HG03520 (cell line): ENCODE results near the gene S100A2.
"Not testable (repeated sequence)": the region's sequence is repeated elsewhere in the genome, so short reads cannot be mapped to it uniquely, and the experiment has no call there.

Experiments used
- ATAC-seq: cut with Tn5 transposase; IDR thresholded peaks from one replicate; pipeline ENCODE4 v1.9.1; 2021; ENCODE audit warnings: mild to moderate bottlenecking, moderate library complexity; ENCODE audit not compliant: unreplicated experiment

The S100A2 gene

DNA sequence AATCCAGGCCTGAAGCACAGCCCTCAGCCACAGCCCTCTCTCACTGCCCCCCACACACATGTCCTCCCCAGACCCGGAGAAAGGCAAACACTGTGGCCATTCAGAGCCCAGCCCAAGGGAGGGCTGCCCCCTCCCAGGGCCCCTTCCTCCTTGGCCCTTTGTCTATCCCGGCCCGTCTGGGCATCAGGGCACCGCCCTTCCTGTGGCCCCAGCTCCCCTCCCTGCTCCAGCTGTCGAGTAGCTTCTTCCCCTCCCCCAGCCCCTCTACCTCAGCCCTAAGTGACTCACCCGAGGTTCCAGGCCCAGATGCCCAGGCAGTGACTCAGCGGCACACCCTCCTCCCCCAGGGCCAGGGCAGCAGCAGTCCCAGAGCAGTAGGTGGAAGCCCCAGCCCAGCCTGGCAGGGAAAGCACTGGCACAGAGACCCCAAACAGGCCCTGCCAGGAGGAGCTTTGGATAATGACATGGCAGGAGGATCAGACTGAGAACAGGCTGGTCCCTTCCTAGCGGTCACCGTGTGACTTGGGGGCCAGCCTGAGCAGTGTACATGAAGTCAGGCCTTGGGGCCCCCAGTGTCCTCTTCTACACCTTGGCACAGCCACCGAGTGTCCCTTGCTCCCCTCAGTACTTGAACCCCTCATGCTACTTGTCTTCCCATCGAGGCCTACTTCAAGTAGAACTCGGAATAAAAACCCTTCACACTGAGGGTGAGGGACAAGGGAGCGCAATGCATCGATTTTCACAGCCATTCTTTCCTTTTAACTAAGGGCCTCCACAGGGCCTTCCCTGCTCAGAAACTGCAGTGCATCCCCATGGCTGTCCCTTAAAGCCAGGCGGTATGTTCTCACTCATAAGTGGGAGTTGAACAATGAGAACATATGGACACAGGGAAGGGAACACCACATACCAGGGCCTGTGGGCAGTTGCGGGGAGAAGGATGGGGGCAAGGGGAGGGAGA lies 1.0 kb upstream of the S100A2 start:
- ATAC-seq = no peak

DNA sequence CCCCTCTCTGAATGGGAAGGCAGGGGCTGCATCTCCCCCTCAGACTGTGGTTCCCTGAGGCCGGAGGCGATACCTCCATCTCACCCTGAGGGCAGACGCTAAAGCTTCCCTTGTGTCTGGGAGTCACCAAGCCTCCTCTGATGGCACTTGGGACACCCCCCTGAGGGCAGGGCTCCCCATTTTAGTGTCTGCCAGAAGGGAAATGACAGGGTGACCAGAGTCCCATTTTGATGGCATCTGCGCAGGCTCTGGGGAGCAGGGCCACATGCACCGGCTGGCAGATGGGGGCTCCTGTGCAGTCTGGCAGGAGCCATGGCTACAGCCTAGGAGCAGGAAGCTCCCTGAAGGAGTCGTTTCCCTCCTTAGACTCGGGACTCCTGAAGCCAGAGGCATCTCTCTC lies 1.7 kb downstream of the S100A2 start:
- ATAC-seq = no peak

DNA sequence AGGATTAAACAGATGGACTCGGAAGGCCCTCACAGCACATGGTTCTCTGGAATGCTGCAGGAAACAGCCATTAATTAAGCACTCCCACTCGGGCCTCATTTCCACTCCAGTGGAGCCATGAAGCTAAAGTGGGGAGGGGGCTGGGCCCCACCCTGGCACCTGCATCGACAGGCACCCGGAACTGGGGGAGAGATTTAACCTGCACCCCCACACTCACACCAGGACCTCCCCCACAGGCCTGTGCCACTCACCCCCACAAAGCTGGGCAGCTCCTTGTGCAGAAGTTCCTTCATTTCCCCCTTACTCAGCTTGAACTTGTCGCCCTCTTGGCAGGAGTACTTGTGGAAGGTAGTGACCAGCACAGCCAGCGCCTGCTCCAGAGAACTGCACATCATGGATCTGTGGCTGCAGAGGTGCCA lies 2.2 kb downstream of the S100A2 start:
- ATAC-seq = no peak

DNA sequence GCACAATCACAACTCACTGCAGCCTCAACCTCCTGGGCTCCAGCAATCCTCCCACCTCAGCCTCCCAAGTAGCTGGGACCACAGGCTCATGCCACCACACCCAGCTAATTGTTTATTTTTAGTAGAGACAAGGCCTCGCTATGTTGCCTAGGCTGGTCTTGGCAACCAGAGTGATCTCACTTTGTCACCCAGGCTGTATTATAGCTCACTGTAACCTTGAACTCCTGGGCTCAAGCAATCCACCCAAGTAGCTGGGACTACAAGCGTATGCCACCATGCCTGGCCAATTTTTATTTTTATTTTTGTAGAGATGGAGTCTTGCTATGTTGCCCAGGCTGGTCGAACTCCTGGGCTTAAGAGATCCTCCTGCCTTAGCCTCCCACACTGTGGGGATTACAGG lies 3.6 kb downstream of the S100A2 start:
- not testable (repeated sequence) for ATAC-seq

DNA sequence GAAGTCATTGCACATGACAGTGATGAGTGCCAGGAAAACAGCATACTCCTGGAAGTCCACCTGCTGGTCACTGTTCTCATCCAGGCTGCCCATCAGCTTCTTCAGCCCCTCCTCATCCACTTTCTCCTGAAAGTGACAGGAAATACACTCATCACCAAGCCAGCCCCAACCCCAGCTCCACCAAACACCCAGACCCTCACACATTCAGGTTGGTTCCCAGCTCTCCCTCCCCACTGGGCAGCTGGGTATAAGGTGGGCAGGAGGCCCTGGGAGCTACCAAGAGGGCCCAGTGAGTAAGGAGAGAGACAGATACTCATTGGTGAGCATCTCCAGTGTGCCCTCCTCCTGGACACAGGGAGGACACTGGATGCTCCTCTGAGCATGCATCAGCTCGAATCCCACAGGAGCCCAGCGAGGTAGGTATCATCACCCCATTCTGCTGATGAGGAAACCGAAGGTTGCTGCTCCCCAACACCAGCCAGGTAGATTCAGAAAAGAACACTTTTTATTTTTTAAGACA lies 4.1 kb downstream of the S100A2 start:
- no peak for ATAC-seq

DNA sequence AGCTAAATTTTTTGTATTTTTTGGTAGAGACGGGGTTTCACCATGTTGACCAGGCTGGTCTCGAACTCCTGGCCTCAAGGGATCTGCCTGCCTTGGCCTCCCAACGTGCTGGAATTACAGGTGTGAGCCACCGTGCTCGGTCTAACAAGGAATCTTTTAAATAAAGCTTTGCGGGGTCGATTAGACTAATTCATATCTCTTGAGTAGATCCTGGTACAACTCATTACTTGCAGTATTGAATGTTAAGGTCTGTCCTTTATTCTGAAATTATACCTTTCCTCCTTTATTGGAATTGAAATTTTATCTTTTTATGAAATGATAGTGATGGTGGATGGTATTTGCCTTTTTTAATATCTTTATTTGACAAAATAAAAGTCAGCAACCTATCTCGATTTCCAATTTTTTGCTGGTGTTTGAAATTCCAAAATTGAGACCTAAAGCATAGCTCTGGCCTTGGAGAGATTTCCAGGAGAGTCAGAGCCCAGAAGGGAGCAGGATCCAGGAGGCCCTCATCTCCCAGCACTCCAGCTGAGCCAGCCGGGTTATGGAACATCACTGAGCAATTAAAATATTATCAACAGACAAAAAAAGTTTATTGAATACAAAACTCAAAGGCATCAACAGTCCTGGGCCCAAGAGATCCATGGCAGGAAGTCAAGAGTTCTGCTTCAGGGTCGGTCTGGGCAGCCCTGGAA lies 4.7 kb downstream of the S100A2 start:
- ATAC-seq = no peak

DNA sequence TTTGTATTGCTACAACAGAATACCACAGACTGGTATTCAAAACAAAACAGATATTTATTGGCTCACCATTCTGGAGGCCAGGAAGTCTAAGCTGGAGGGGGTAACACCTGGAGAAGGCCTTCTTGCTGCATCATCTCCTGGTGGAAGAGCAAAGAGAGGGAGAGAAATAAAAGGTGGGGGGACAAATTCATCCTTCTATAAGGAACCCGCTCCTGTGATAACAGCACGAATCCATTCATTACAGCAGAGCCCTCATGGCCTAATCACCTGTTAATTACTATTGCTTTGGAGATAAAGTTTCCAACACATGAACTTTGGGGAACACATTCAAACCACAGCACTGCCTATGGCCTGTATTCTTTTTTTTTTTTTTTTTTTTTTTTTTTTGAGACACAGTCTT lies 5.4 kb downstream of the S100A2 start:
- ATAC-seq = no peak

DNA sequence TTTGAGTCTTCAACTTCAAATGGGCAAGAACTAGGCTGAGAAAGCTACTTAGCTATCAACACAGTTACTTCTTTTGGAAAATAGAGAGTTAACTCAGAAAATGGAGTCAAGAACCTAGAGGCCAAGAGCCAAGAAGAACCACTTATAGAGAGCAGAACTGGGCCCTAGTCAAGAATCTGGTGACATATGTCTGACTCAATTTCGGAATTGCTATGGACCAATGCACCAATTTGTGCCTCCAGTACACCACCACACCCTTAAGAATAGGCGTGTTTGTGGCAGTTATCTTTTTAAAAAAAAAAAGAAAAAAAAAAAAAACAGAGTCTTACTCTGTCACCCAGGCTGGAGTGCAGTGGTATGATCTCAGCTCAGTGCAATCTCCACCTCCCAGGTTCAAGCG lies 7.8 kb downstream of the S100A2 start:
- no peak for ATAC-seq

DNA sequence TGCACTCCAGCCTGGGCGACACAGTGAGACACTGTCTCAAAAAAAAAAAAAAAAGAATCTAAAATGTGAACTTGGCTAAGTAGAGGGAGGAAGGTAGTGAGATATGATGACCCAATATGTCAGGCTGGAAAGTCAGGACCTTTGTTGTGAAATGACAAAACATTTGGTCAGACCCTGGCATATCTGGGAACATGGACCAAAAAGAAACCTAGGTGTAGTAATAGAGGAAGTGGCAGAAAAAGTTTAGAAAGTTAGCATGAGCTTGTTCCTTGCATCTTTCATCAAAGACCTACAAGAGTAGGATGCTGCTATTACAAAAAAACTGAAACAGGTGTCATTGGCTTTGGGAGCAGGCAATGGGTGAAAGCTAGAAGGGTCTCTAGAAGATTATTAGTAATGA lies 9.3 kb downstream of the S100A2 start:
- ATAC-seq = no peak

DNA sequence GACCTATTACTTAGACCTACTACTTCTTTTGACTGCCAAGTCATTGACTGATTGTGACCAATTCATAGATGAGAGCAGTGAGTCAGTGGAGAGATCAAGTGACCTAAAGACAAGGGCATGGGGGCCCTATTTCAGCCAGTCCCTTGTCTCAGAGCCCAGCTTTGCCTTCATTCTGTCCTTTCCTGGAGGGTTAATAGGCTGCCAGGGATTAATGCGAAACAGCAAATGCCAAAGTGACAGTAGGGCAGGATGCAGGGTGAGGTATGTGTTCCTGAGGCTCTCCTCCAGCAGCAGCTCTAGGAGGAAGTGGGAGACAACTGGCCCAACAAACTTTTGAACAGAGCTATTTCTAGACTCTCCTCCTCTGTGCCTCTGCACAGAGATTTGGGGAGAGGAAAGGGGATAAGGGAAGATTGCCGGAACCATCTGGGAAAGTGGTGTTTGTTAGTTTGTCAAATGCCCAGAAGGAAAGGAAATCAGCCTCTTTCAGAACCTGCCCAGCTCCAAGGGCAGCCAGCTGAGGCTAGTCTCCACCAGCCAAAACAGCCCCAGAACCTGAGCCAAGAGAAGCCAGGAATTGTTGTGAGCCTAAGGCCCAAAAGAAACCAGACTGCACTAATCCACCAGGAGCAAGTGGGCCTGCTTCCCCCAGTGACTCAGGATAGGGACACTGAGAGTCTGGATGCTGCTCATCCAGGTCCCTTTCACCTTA lies 11.7 kb downstream of the S100A2 start:
- no peak for ATAC-seq

DNA sequence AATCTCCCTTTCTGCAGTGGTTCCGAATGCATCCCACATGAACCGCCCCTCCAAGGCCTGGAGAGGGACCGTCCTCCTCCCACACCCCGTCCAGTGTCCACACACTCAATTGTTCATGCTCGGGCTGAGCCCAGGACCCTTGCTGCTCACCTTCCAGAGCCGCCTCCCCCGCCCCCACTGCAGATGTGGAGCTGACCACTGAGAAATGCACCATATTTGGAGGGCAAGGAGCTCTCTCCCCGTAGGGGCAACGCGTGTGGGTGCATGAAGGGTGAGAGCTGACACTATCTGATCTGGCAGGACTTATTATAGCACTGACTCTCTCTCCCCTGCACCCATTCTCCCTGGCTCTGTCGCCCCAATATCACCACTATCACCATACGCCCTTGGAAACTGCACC lies 12.5 kb downstream of the S100A2 start:
- no peak for ATAC-seq

DNA sequence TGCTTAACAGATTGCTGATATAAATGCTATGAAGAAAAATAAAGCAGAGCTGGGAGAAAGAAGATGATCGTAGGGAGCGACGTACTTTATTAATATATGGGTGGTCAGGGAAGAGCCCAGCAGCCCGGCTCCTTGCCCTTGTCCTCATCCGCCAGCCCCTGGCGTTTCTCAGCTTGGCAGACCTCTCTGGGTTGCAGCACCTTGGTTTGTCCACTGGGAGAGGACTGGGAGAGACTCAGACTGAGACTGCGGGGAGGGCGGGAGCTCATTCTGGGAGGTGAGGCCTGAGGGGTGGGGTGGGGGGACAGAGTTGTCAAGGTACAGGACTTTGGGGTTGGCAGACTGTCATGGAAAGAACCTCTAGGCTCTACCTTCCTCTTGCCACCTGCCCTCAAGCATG lies 13.3 kb downstream of the S100A2 start:
- ATAC-seq = no peak

DNA sequence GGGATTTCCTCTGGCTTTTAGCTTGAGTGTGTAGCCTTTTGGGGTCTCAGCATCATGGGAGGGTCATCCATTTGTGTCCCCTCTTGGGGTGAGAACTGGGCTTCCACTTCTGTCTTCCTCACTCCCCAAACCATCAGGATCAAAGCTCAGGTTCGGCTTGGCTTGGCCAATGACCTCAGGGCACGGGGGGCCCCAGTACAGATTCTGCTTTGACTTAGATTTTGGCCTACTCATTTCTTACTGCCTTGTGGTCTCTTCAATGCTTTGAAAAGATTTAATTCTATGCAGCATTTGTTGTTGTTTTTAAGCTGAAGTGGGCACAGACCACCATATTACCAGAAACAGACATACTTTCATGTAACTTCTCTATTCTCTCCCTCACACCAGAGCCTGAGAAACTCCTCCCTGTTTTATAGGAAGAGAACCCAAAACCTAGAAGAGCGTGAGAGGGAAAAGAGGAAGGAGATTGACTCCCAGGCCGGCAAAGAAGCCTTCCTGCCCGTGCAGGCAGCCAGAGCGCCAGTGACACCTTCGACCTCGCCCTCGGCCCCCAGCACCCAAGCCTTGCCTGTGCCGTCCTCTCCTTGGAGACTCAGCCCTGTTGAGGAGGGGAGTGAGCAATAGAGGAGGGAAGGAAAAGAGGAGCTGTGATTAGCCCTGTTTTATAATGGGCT lies 14.7 kb downstream of the S100A2 start:
- ATAC-seq = no peak

DNA sequence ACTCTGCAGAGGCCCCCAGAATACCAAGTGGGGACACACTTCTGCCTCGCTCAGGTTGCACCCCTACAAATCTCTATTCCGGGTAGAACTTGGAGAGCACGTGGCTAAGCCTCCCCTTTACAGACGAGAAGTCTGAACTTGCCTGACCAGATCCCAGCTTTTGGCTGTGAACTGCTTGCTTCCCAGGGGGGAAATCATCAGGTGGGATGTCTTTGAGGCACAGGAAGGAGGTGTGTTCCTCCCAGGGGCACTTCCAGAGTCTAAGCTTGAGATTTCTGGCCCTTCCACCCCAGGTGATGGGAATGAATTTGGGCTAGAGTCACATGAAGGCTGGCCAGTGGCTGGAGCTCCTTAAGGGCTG lies 15.3 kb downstream of the S100A2 start:
- ATAC-seq = no peak

DNA sequence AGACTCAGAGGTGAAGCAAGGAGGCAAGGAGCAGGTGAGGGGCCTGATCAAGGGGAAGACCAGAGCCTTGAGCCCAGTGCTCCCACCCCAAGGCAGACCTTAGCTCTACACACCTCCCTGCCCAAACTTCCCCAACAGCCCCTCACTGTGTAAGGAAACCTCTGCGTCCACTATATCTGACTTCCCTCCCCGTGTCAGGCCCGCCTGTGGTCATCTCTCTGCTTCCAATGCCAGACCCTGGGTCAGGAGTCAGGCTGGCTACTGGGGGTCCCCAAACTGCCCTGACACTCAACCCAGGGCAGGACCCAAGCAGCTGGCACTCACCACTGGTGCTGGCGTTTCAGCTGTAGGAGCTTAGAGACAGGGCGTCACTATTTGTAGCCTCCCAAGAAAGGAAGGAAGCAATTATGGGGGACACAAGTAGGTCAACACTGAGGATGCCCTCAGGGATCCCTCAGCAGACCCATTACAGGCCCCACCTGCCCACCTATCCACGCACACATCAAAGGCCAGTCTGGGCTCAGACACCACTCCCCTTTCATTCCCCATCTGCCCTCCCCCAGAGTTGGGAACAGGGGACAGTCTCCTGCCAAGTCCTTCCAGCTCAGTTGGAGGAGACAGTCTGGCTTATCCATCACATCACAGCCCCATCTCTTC lies 15.8 kb downstream of the S100A2 start:
- no peak for ATAC-seq

DNA sequence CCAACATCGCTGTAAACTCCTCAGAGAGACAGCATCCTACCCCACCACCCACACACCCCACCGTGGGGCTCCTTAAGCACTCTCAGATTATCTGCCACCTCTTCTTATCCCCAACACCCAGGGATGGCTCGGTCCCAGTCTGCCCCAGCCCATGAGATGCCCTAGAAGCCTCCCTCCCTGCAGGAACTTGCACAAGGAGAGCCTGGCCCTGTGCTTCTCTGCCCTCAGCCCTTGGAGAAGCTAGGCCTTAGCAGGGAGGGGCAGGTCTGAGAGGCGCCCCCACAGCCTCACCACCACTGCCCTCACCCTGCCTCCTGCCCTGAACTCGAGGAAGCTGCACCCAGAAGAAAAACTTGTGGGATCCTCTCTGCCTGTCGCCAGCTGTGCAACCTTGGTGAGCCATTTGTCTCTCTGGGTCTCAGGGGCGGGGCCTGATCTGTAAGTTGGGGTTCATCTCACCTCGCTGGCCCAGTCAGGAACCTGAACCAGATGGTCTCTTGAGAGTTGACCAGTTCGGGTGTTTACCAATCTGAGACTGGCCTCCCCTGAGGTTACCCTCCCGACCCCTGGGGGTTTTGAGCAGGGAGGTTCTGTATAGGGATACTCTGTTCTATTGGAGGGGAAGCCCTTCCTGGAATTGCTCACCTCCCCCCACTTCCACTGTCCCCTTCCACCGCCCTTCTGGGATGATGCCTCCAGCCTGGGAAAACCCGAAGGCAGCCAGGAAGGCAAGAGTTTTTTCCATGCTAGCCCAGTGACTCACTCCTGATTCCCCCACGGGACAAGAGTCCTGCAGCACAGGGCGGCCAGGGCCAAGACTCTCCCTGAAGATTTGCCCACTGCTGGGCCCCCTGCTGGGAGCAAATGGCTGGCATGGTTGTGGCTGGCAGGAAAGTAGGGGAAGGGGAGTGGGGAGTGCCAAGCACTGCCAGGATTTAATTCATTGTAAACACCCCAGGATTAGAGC lies 16.6 kb downstream of the S100A2 start, which contains the start of gene S100A3:
TSS of gene S100A3 (minus strand) at position 537 of the 967 bp plus-strand sequence. CDS start 773 bp downstream, outside the sequence.
- ATAC-seq = no peak

DNA sequence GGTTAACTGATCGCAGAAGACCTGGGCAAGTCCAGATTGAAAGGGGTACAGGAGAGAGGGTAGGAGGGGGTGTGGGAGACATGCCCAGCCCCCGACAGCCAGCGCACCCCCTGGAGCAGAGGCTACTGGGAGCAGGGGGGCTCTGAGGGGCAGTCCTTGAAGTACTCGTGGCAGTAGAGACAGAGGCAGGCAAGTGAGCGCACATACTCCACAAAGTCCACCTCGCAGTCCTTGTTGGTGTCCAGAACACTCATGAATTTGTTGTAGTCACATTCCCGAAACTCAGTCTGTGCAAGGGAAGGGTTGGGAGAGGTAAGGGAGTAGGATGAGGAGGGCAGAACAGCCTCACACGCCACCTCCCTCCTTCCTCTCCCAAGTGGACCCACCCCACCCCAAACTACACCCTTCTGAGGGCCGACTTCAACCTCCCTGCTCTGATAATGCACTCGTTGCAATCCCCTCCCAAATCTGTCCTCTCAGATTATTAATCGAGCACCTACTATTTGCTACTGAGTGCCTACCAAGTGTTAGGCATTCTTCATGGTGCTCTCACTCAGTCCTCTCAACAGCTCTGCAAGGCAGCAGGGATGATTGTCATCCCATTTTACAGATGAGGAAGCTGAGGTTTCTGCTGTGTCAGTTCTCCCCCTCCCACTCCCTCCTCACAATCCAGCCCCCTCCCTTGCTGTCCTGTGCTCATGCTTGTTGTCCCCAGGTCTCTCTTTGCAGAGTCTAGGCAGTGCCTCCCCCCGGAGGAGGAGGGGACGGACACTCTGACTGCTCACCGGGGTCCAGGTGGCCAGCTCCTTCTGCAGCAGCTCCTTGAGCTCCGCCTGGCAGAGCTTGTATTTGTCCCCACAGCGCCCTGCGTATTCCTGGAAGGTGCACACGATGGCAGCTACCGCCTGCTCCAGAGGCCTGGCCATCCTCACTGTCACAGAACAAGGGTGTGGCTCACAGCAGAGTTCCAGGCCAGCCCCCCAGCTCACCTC lies 17.8 kb downstream of the S100A2 start:
- ATAC-seq = no peak
